Peyer's patch (tissue), 4 donors: ENCODE results near the gene IBTK. TPM values are rescaled to one million over a fixed set of nuclear protein-coding genes. Genes with fewer than 3 reads are reported as not detected.

Experiments used
- DNase-seq, 3 donors: peaks; one replicate each; pipeline ENCODE4 v3.0.0-alpha.2; 2017 to 2019
- H3K27ac ChIP-seq, 4 donors: fragments of 200-600 bp; sonication (generic); one replicate each; pipeline ENCODE4 v1.5.1; 2016 to 2019
- H3K27me3 ChIP-seq, 2 donors: fragments of 200-600 bp; sonication (generic); one replicate each; pipeline ENCODE4 v1.5.1; 2019
- H3K36me3 ChIP-seq, 3 donors: fragments of 200-600 bp; sonication (generic); one replicate each; pipeline ENCODE4 v1.5.1; 2016 to 2019
- H3K4me1 ChIP-seq, 4 donors: fragments of 200-600 bp; sonication (generic); one replicate each; pipeline ENCODE4 v1.5.1; 2016 to 2019
- H3K4me3 ChIP-seq, 4 donors: fragments of 200-600 bp; sonication (generic); 1 replicate in 3 of 4; 2 replicates in 1 of 4; pipeline ENCODE4 v1.5.1; 2016 to 2019; ENCODE audit warnings: mild to moderate bottlenecking in 1 of 4
- H3K9me3 ChIP-seq, 4 donors: fragments of 200-600 bp; sonication (generic); one replicate each; pipeline ENCODE4 v1.5.1; 2016 to 2019; ENCODE audit warnings: mild to moderate bottlenecking in 1 of 4
- CTCF ChIP-seq, 6 experiments: fragments of 450-650 bp in 4 of 6; fragments of 200-600 bp in 2 of 6; sonication (generic) in 1 of 6; IDR thresholded peaks; one replicate each; pipeline ENCODE4 v1.5.1; 2017 to 2019; ENCODE audit warnings: antibody characterized with exemption in 6 of 6, mild to moderate bottlenecking in 3 of 6, moderate library complexity in 1 of 6
- POLR2A ChIP-seq, 2 donors: fragments of 450-650 bp; IDR thresholded peaks; one replicate each; pipeline ENCODE4 v1.5.1; 2017; ENCODE audit warnings: antibody characterized with exemption in 2 of 2, mild to moderate bottlenecking in 2 of 2, moderate library complexity in 2 of 2
- total RNA-seq, 4 donors: library from RNA; depleted of rRNA; stranded (reverse); fragments of >200 nt; gene quantifications; one replicate each; pipeline ENCODE4 v1.1.0, GENCODE V29; 2016

The IBTK gene
- total RNA-seq, 4 donors from 2014 or later, result 30.3 to 45.2 (median 35.9) TPM

DNA sequence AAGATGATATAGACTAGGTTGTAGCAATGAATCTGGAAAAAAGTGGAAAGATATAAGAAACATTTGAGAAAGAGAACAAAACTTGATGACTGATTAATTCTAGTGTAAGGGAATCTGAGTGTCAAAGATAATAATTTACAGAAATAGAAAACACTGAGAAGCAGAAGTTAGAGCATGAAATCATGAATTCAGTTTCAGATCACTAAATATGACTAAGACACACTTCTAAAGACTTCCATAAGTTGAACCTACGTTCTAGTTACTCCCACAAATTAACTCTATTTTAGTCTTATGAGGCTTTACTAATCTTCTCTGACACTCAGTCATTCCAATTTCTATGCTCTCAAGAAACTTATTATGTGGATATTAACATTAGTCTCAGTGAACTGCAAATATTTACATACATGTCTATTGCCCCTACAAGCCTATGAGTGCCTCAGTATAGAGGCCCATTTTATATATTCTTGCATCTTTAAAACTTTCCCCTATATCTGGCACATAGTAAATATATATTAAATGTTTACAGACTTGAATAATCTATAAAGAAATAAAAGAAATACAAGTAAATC lies 30.4 kb downstream of the IBTK start:
- Histone ChIP-seq H3K27me3 (no peaks in the 10 kb centered on the region), H3K4me3 (no peak overlapping the region), H3K36me3 (peaks cover 0 to 88% (median 0%) of the 10 kb centered on the region in 3 donors), H3K9me3 (no peaks in the 10 kb centered on the region), H3K4me1 (no peaks in the 10 kb centered on the region), H3K27ac (no peak overlapping the region)
- TF ChIP-seq CTCF (IDR thresholded peaks at IDR 0.05) (no peak), POLR2A (IDR thresholded peaks at IDR 0.05) (no peak)
- DNase-seq, result no peak

DNA sequence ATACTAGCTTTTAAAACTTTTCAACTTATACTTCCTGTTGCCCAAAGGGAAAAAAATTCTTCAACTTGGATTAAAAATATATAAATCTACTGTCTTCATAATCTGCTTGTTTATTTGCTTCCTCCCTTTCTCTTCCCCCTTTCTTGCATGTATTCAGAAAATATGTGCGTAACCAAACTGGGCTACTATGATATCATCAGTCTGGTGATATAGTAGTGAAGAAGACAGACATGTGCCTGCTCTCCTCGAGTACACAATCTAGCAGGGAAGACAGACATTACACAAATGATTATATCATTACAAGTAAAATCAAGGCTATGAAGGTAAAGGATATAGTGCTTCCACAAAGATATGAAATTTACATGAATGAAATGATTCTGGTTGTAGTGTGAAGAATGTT lies 31.0 kb downstream of the IBTK start:
- no peak for TF ChIP-seq CTCF (IDR thresholded peaks at IDR 0.05)
- TF ChIP-seq POLR2A (IDR thresholded peaks at IDR 0.05), result no peak
- no peaks in the 10 kb centered on the region for H3K9me3 ChIP-seq
- H3K4me3 ChIP-seq, result no peak overlapping the region
- no peaks in the 10 kb centered on the region for H3K27me3 ChIP-seq
- no peak overlapping the region for H3K27ac ChIP-seq
- no peak for DNase-seq
- H3K36me3 ChIP-seq, result peaks cover 0 to 86% (median 0%) of the 10 kb centered on the region in 3 donors
- no peaks in the 10 kb centered on the region for H3K4me1 ChIP-seq

DNA sequence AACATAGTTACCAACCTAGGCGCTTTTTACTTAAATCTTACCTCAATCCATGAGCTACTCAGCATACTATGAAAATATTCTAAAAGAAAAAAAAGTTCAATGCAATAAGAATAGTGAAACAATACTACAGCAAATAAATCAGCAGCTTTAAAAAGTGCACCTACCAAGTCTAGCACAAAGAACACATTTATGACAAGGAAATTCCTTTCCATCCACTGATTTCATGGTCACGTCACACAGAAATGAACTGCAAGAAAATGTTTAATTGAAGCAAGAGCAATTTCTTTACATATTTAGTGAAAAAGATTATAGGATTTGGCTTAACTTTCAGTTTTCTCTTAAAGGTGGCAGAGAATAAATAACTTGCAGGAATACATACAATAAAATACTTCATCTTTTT lies 36.2 kb downstream of the IBTK start:
- no peak overlapping the region for H3K27ac ChIP-seq
- H3K4me3 ChIP-seq, result no peak overlapping the region
- no peaks in the 10 kb centered on the region for H3K4me1 ChIP-seq
- no peaks in the 10 kb centered on the region for H3K9me3 ChIP-seq
- H3K27me3 ChIP-seq, result no peaks in the 10 kb centered on the region
- no peak for TF ChIP-seq CTCF (IDR thresholded peaks at IDR 0.05)
- TF ChIP-seq POLR2A (IDR thresholded peaks at IDR 0.05), result no peak
- DNase-seq, result no peak
- H3K36me3 ChIP-seq, result peaks cover 0 to 68% (median 0%) of the 10 kb centered on the region in 3 donors

DNA sequence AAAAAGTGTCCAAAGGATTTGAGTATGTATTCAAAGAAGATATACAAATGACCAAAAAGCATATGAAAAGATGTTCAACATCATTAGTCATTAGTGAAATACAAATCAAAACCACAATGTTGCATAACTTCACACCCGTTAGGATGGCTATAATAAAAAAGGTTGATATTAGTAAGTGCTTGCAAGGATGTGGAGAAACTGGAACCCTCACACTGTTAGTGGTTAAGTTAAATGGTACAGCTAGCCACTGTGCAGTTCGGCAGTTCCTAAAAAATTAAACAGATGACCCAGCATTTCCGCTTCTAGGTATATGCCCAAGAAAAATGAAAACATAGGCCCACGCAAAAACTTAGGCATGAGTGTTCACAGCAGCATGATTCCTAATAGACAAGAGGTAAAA lies 38.6 kb downstream of the IBTK start:
- H3K9me3 ChIP-seq, result no peaks in the 10 kb centered on the region
- no peaks in the 10 kb centered on the region for H3K27me3 ChIP-seq
- H3K27ac ChIP-seq, result no peak overlapping the region
- no peak for TF ChIP-seq POLR2A (IDR thresholded peaks at IDR 0.05)
- TF ChIP-seq CTCF (IDR thresholded peaks at IDR 0.05), result no peak
- no peak for DNase-seq
- H3K4me1 ChIP-seq, result no peaks in the 10 kb centered on the region
- peaks cover 0 to 61% (median 0%) of the 10 kb centered on the region in 3 donors for H3K36me3 ChIP-seq
- no peak overlapping the region for H3K4me3 ChIP-seq

DNA sequence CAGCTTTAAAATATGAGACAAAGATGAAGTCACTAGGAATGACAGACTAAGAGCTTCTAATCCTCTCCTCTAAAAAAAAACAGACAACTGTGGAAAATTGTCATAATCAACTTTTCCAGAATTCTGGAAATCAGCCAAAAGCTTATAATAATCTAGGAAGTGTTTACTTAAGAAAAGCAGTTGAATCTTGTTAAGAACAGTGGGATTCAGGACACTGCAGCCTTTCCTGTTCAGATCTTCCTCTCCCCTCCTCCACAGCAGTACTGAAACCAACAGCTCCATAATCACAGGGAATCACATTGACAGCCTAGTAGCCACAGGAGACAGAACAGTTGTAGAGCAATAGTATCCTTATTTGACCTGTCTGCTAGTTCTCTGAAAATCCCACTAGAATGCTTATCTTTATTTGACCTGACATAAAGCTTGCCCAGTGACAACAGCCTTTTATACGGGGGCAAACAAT lies 41.6 kb downstream of the IBTK start:
- no peak overlapping the region for H3K4me3 ChIP-seq
- H3K36me3 ChIP-seq, result peaks cover 0 to 69% (median 0%) of the 10 kb centered on the region in 3 donors
- no peaks in the 10 kb centered on the region for H3K9me3 ChIP-seq
- H3K4me1 ChIP-seq, result no peaks in the 10 kb centered on the region
- no peaks in the 10 kb centered on the region for H3K27me3 ChIP-seq
- DNase-seq, result no peak
- H3K27ac ChIP-seq, result no peak overlapping the region
- TF ChIP-seq CTCF (IDR thresholded peaks at IDR 0.05) (no peak), POLR2A (IDR thresholded peaks at IDR 0.05) (no peak)

- Histone ChIP-seq H3K9me3 (no peaks in the 10 kb centered on the region), H3K36me3 (peaks cover 0 to 74% (median 0%) of the 10 kb centered on the region in 3 donors), H3K27ac (no peak overlapping the region), H3K4me3 (no peak overlapping the region), H3K4me1 (no peaks in the 10 kb centered on the region), H3K27me3 (no peaks in the 10 kb centered on the region)
- no peak for DNase-seq
- TF ChIP-seq POLR2A (IDR thresholded peaks at IDR 0.05) (no peak), CTCF (IDR thresholded peaks at IDR 0.05) (no peak)
These were observed 43.5 kb downstream of the IBTK start for GRCh38 chr6:82204020-82204419.
